ENCODE measurements around the gene PTPRC.

The PTPRC gene

GRCh38 chr1:198793714-198794113, 154.9 kb downstream of the PTPRC start:
- no peak for TF ChIP-seq CTCF (IDR thresholded peaks at IDR 0.05)

- no peak for TF ChIP-seq CTCF (IDR thresholded peaks at IDR 0.05)
Observed at GRCh38 chr1:198794498-198794897, 155.7 kb downstream of the PTPRC start.

- TF ChIP-seq CTCF (IDR thresholded peaks at IDR 0.05), result no peak
Observed at GRCh38 chr1:198797656-198798055, 158.8 kb downstream of the PTPRC start.

- no peak for TF ChIP-seq CTCF (IDR thresholded peaks at IDR 0.05)
Observed at GRCh38 chr1:198798923-198799386, 160.1 kb downstream of the PTPRC start.

- no peak for TF ChIP-seq CTCF (IDR thresholded peaks at IDR 0.05)
Observed at GRCh38 chr1:198805498-198806151, 166.8 kb downstream of the PTPRC start.

- no peak for TF ChIP-seq CTCF (IDR thresholded peaks at IDR 0.05)
Observed at GRCh38 chr1:198806861-198807260, 168.0 kb downstream of the PTPRC start.

Measured in LNCAP (cell line).